Measurements from ENCODE around the gene PHF2.

- TF ChIP-seq YY1 (IDR thresholded peaks at IDR 0.05; ENCODE audit: low read depth, low read length) (no peak), POLR2A (IDR thresholded peaks at IDR 0.05; ENCODE audit: control extremely low read depth in 1 of 2, low read depth in 2 of 2, low read length in 2 of 2) (no peak), JUN (IDR thresholded peaks at IDR 0.05; ENCODE audit: low read depth, low read length) (no peak), EZH2 (IDR thresholded peaks at IDR 0.05; ENCODE audit: low read depth, low read length, severe bottlenecking) (no peak), SIN3A (conservative IDR thresholded peaks at IDR 0.05 in 1 of 2, IDR thresholded peaks at IDR 0.05 in 1 of 2; ENCODE audit: low read depth in 1 of 2, low read length in 2 of 2) (no peak), CTCF (IDR thresholded peaks at IDR 0.05; ENCODE audit: control extremely low read depth in 1 of 3, insufficient read depth in 1 of 3, low read depth in 1 of 3, low read length in 3 of 3) (no peak), CREB1 (IDR thresholded peaks at IDR 0.05) (no peak), RNF2 (IDR thresholded peaks at IDR 0.05; ENCODE audit: borderline replicate concordance, low read depth, low read length, missing control alignments, poor library complexity, severe bottlenecking) (no peak), ZNF274 (IDR thresholded peaks at IDR 0.05; ENCODE audit: borderline replicate concordance, extremely low read depth, low read length) (no peak), TBP (IDR thresholded peaks at IDR 0.05; ENCODE audit: low read depth, low read length) (no peak), ATF2 (IDR thresholded peaks at IDR 0.05; ENCODE audit: low read length) (no peak), CHD2 (IDR thresholded peaks at IDR 0.05; ENCODE audit: low read length) (no peak), KDM1A (IDR thresholded peaks at IDR 0.05; ENCODE audit: borderline replicate concordance, low read length) (no peak)
Measured at GRCh38 chr9:93644397-93645088, 68.2 kb downstream of the PHF2 start.

Measured in H1 (cell line).